K562 (cell line): ENCODE data around the gene KIF5A.

ENCODE experiments used
- MAFG ChIP-seq: fragments of 450-650 bp; conservative IDR thresholded peaks from 2 replicates; pipeline ENCODE4 v1.6.1; 2016; ENCODE audit warnings: missing genetic modification characterization, missing compliant biosample characterization
- TCF7 ChIP-seq: sonication (generic); IDR thresholded peaks from 2 replicates; pipeline ENCODE4 v1.6.1; 2016; ENCODE audit warnings: antibody characterized with exemption, borderline replicate concordance

- TF ChIP-seq MAFG (tag) = no peak
- no peak for TF ChIP-seq TCF7
Observed at GRCh38 chr12:57512665-57513064, 37.2 kb upstream of the KIF5A start.
